ENCODE data around the gene ARHGAP30.
"Not testable (repeated sequence)": the region's sequence is repeated elsewhere in the genome, so short reads cannot be mapped to it uniquely, and the experiment has no call there.

ARHGAP30 gene

GRCh38 chr1:161019751-161020495, 49.8 kb downstream of the ARHGAP30 start:
- TF ChIP-seq, protein P1, sequence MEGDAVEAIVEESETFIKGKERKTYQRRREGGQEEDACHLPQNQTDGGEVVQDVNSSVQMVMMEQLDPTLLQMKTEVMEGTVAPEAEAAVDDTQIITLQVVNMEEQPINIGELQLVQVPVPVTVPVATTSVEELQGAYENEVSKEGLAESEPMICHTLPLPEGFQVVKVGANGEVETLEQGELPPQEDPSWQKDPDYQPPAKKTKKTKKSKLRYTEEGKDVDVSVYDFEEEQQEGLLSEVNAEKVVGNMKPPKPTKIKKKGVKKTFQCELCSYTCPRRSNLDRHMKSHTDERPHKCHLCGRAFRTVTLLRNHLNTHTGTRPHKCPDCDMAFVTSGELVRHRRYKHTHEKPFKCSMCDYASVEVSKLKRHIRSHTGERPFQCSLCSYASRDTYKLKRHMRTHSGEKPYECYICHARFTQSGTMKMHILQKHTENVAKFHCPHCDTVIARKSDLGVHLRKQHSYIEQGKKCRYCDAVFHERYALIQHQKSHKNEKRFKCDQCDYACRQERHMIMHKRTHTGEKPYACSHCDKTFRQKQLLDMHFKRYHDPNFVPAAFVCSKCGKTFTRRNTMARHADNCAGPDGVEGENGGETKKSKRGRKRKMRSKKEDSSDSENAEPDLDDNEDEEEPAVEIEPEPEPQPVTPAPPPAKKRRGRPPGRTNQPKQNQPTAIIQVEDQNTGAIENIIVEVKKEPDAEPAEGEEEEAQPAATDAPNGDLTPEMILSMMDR (IDR thresholded peaks at IDR 0.05; ENCODE audit: low read depth, low read length), result no peak
- no peak for DNase-seq (ENCODE audit: low read depth, low spot score)
- in situ Hi-C loops (cut with HindIII; ENCODE audit: low sequenced_read_pairs), result no loop called here
- H3K4me3 ChIP-seq (ENCODE audit: low read depth, low read length), result peak overlapping the region; percentile 51

- in situ Hi-C loops (cut with HindIII; ENCODE audit: low sequenced_read_pairs); H3K4me3 ChIP-seq (ENCODE audit: low read depth, low read length); DNase-seq (ENCODE audit: low read depth, low spot score): not testable (repeated sequence)
Observed at GRCh38 chr1:161019111-161019660, 50.5 kb downstream of the ARHGAP30 start.

GRCh38 chr1:161018631-161018930, 51.1 kb downstream of the ARHGAP30 start:
- TF ChIP-seq, protein P1 (IDR thresholded peaks at IDR 0.05; ENCODE audit: low read depth, low read length), result no peak
- in situ Hi-C loops (cut with HindIII; ENCODE audit: low sequenced_read_pairs), result no loop called here
- no peak overlapping the region for H3K4me3 ChIP-seq (ENCODE audit: low read depth, low read length)
- no peak for DNase-seq (ENCODE audit: low read depth, low spot score)

DNA sequence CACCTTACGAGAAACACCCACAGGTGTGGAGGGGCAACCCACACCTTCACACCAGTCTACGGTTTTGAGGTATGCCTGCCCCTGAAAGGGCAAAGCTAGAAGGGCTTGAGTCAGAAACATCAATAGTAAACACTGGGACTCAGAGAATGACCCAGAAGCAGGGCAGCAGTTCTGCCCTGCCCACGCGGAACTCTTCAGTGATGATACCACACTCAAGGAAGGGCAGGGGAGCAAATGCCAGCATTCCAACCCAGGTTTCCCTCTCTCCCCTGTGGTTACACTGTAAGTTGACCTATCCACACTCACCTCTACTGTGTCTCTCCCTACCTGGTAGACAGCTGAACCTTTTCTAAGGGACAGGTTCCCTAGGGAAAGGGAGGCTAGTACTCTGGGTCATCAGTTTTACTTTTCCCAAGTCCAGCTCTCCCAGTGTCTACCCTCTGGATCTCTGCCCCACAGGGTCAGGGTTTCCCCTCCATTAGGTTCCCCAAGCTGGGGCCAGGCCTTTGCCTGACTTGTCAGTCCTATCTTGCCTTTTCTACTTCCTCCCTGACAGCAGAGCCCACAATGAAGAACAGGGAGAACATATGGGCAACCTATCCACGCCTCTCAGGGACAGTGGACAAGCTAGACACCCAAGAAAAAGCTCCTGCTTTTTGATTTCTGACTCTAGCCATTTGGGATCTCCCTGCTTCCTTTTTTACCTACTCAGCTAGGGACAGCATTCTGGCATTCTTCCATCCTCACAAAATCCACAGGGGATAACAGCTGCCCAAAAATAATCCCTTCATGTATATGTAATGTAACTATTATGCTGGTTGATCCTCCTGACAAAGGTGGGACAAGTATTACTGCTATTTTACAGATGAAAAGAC, 51.7 kb downstream of the ARHGAP30 start:
- in situ Hi-C loops (cut with HindIII; ENCODE audit: low sequenced_read_pairs), result no loop called here
- TF ChIP-seq, protein P1 (IDR thresholded peaks at IDR 0.05; ENCODE audit: low read depth, low read length), result no peak

GRCh38 chr1:161017181-161017580, 52.5 kb downstream of the ARHGAP30 start:
- DNase-seq (ENCODE audit: low read depth, low spot score); H3K4me3 ChIP-seq (ENCODE audit: low read depth, low read length); in situ Hi-C loops (cut with HindIII; ENCODE audit: low sequenced_read_pairs): not testable (repeated sequence)

More for the DNA sequence above, 51.7 kb downstream of the ARHGAP30 start:
- H3K4me3 ChIP-seq (ENCODE audit: low read depth, low read length), result no peak overlapping the region
- DNase-seq (ENCODE audit: low read depth, low spot score), result no peak

- H3K4me3 ChIP-seq (ENCODE audit: low read depth, low read length); DNase-seq (ENCODE audit: low read depth, low spot score); in situ Hi-C loops (cut with HindIII; ENCODE audit: low sequenced_read_pairs): not testable (repeated sequence)
Observed at GRCh38 chr1:161016683-161017082, 53.0 kb downstream of the ARHGAP30 start.

- TF ChIP-seq, protein P1 (IDR thresholded peaks at IDR 0.05; ENCODE audit: low read depth, low read length), result no peak
- DNase-seq (ENCODE audit: low read depth, low spot score), result no peak
- H3K4me3 ChIP-seq (ENCODE audit: low read depth, low read length), result no peak overlapping the region
- in situ Hi-C loops (cut with HindIII; ENCODE audit: low sequenced_read_pairs), result no loop called here
Observed at GRCh38 chr1:161013488-161014230, 56.0 kb downstream of the ARHGAP30 start.

Measured in astrocyte of the spinal cord (primary cell).